Panc1 (cell line): ENCODE results near the gene SCCPDH. TPM values are rescaled to one million over a fixed set of nuclear protein-coding genes. Genes with fewer than 3 reads are reported as not detected.

Source experiments
- ATAC-seq: fragments of 200-7000 bp; cut with Tn5 transposase; 2 replicates; pipeline ENCODE4 v1.9.1; 2020; ENCODE audit warnings: mild to moderate bottlenecking, moderate library complexity
- BruUV-seq: library from RNA; stranded (reverse); fragments of 400-500 nt; replicated peaks from 2 replicates; lab custom pipeline; 2021; lab: Mats Ljungman, UMichigan
- CTCF ChIA-PET: fragments of 300-600 bp; sonication (Branson Sonifier 250); formaldehyde crosslinking; loops from one replicate; lab custom pipeline; 2022; ENCODE audit warnings: antibody characterized with exemption; lab: Charles Lee
- POLR2A ChIA-PET: fragments of 300-600 bp; sonication (Branson Sonifier 250); formaldehyde crosslinking; loops from one replicate; lab custom pipeline; 2022; ENCODE audit warnings: antibody characterized with exemption; lab: Charles Lee
- DNase-seq: peaks from one replicate; pipeline ENCODE4 v3.0.0-alpha.2; 2010; ENCODE audit warnings: low read depth, low spot score
- H3K27ac ChIP-seq: 2 replicates; pipeline ENCODE4 v1.5.1; 2011; ENCODE audit warnings: mild to moderate bottlenecking, low read length, inconsistent platforms
- H3K27me3 ChIP-seq: fragments of 200-500 bp; sonication (Bioruptor generic); 2 replicates; pipeline ENCODE4 v1.6.0; 2014; ENCODE audit warnings: low read length, inconsistent platforms; ENCODE audit not compliant: control insufficient read depth, insufficient read depth
- H3K36me3 ChIP-seq: fragments of 200-500 bp; sonication (Bioruptor generic); 2 replicates; pipeline ENCODE4 v1.5.1; 2014; ENCODE audit warnings: inconsistent platforms, mild to moderate bottlenecking, low read length, moderate library complexity; ENCODE audit not compliant: control insufficient read depth, insufficient read depth
- H3K4me1 ChIP-seq: 2 replicates; pipeline ENCODE4 v1.5.1; 2011; ENCODE audit warnings: inconsistent platforms, mild to moderate bottlenecking, low read length, moderate library complexity; ENCODE audit not compliant: control insufficient read depth, insufficient read depth
- H3K4me3 ChIP-seq, 2 experiments: 2 replicates each; pipeline ENCODE4 v1.5.1; 2011 to 2012; ENCODE audit warnings: low read depth in 2 of 2, low read length in 2 of 2, mild to moderate bottlenecking in 2 of 2, inconsistent platforms in 1 of 2, moderate library complexity in 1 of 2
- H3K9me3 ChIP-seq: fragments of 200-500 bp; sonication (Bioruptor generic); 2 replicates; pipeline ENCODE4 v1.5.1; 2014; ENCODE audit warnings: low read depth, mild to moderate bottlenecking, inconsistent platforms, low read length, moderate library complexity; ENCODE audit not compliant: control insufficient read depth, insufficient read depth
- CTCF ChIP-seq: fragments of 450-650 bp; IDR thresholded peaks from 2 replicates; pipeline ENCODE4 v1.5.1; 2017; ENCODE audit warnings: mild to moderate bottlenecking
- POLR2AphosphoS5 ChIP-seq: IDR thresholded peaks from 2 replicates; pipeline ENCODE4 v1.6.1; 2012; ENCODE audit warnings: mild to moderate bottlenecking, low read depth, low read length, moderate library complexity
- SIN3A ChIP-seq: IDR thresholded peaks from 2 replicates; pipeline ENCODE4 v1.6.1; 2012; ENCODE audit warnings: low read depth, mild to moderate bottlenecking, low read length, moderate library complexity, borderline replicate concordance; ENCODE audit not compliant: insufficient read depth
- TCF7L2 ChIP-seq: IDR thresholded peaks from 2 replicates; pipeline ENCODE4 v1.6.1; 2011; ENCODE audit warnings: mild to moderate bottlenecking, low read depth, low read length, inconsistent platforms
- in situ Hi-C: cut with HindIII; loops from 2 replicates; pipeline ENCODE4 v1.10.0; 2016; ENCODE audit warnings: low sequenced_read_pairs, low pct_unique_long_range_greater_than_20kb
- intact Hi-C: fragments of 100-400 bp; cut with micrococcal nuclease; formaldehyde crosslinking; loops from one replicate; pipeline ENCODE4 v1.10.0; 2022; ENCODE audit not compliant: unreplicated experiment
- total RNA-seq: library from RNA; stranded (reverse); gene quantifications from one replicate; pipeline ENCODE4 v1.2.1, GENCODE V29; 2021; ENCODE audit not compliant: unreplicated experiment
- TF ChIP-seq, protein P1 (sequence below), 2 experiments: IDR thresholded peaks; 2 replicates each; pipeline ENCODE4 v1.6.1; 2011 to 2012; ENCODE audit warnings: low read depth in 2 of 2, control low read depth in 1 of 2, low read length in 1 of 2, mild to moderate bottlenecking in 1 of 2, moderate library complexity in 1 of 2; ENCODE audit not compliant: insufficient read depth in 1 of 2

The SCCPDH gene
- total RNA-seq, 1 experiment from 2014 or later, result 40.2 TPM

GRCh38 chr1:246775531-246776385 lies 51.5 kb downstream of the SCCPDH start:
- ATAC-seq (no peak), DNase-seq (no peak)
- H3K27ac ChIP-seq, result no peak overlapping the region
- TF ChIP-seq POLR2AphosphoS5, result no peak
- TF ChIP-seq, protein P1, sequence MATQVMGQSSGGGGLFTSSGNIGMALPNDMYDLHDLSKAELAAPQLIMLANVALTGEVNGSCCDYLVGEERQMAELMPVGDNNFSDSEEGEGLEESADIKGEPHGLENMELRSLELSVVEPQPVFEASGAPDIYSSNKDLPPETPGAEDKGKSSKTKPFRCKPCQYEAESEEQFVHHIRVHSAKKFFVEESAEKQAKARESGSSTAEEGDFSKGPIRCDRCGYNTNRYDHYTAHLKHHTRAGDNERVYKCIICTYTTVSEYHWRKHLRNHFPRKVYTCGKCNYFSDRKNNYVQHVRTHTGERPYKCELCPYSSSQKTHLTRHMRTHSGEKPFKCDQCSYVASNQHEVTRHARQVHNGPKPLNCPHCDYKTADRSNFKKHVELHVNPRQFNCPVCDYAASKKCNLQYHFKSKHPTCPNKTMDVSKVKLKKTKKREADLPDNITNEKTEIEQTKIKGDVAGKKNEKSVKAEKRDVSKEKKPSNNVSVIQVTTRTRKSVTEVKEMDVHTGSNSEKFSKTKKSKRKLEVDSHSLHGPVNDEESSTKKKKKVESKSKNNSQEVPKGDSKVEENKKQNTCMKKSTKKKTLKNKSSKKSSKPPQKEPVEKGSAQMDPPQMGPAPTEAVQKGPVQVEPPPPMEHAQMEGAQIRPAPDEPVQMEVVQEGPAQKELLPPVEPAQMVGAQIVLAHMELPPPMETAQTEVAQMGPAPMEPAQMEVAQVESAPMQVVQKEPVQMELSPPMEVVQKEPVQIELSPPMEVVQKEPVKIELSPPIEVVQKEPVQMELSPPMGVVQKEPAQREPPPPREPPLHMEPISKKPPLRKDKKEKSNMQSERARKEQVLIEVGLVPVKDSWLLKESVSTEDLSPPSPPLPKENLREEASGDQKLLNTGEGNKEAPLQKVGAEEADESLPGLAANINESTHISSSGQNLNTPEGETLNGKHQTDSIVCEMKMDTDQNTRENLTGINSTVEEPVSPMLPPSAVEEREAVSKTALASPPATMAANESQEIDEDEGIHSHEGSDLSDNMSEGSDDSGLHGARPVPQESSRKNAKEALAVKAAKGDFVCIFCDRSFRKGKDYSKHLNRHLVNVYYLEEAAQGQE (IDR thresholded peaks at IDR 0.05; ENCODE audit: insufficient read depth in 1 of 2, low read depth in 2 of 2, low read length in 1 of 2), result no peak
- no peak for TF ChIP-seq TCF7L2
- no peak for TF ChIP-seq SIN3A
- no peak for TF ChIP-seq CTCF
- in situ Hi-C loops (no loop called here), intact Hi-C loops (no loop called here)
- no peaks in the 10 kb centered on the region for H3K4me1 ChIP-seq
- no peaks in the 10 kb centered on the region for H3K27me3 ChIP-seq
- no TSS peak for BruUV-seq
- ChIA-PET CTCF (no interaction called here), POLR2A (no interaction called here)
- H3K9me3 ChIP-seq, result no peaks in the 10 kb centered on the region
- H3K4me3 ChIP-seq, result no peak overlapping the region
- H3K36me3 ChIP-seq, result peaks cover 2% of the 10 kb centered on the region; the same call in 1 of the 2 replicates

GRCh38 chr1:246776923-246777322 lies 52.7 kb downstream of the SCCPDH start:
- ATAC-seq (no peak), DNase-seq (no peak)
- TF ChIP-seq CTCF (no peak), POLR2AphosphoS5 (no peak), SIN3A (no peak), TCF7L2 (no peak)
- TF ChIP-seq, protein P1 (IDR thresholded peaks at IDR 0.05; ENCODE audit: insufficient read depth in 1 of 2, low read depth in 2 of 2, low read length in 1 of 2), result no peak
- POLR2A ChIA-PET, result no interaction called here
- Histone ChIP-seq H3K27me3 (no peaks in the 10 kb centered on the region), H3K4me3 (no peak overlapping the region), H3K27ac (no peak overlapping the region), H3K9me3 (no peaks in the 10 kb centered on the region), H3K36me3 (peaks cover 2% of the 10 kb centered on the region; the same call in 1 of the 2 replicates), H3K4me1 (no peaks in the 10 kb centered on the region)
- CTCF ChIA-PET, result no interaction called here
- in situ Hi-C loops (no loop called here), intact Hi-C loops (no loop called here)
- BruUV-seq, result no TSS peak
